SK-N-SH (cell line): ENCODE measurements around the gene RAD21L1. TPM values are rescaled to one million over a fixed set of nuclear protein-coding genes. Genes with fewer than 3 reads are reported as not detected.

Source experiments
- CTCF ChIA-PET: fragments of 300-600, 350-600 bp; formaldehyde crosslinking; extraction: SDS; loops from one replicate; lab custom pipeline; 2021; lab: Yijun Ruan, JAX
- POLR2A ChIA-PET: fragments of 350-600 bp; sonication (Branson Sonifier 250); formaldehyde crosslinking; extraction: SDS; loops from one replicate; lab custom pipeline; 2020; ENCODE audit warnings: antibody characterized with exemption, inconsistent platforms; lab: Yijun Ruan, JAX
- DNase-seq: peaks from one replicate; pipeline ENCODE4 v3.0.0; 2012
- H2AFZ ChIP-seq: fragments of 200-600 bp; sonication (generic); 2 replicates; pipeline ENCODE4 v1.8.1; 2016; ENCODE audit warnings: antibody characterized with exemption, mild to moderate bottlenecking, low read depth
- H3F3A ChIP-seq: fragments of 200-600 bp; sonication (generic); replicated peaks from 2 replicates; pipeline ENCODE3; 2016; ENCODE audit warnings: antibody characterized with exemption, mild to moderate bottlenecking; ENCODE audit not compliant: insufficient read depth
- H3K27ac ChIP-seq, 2 experiments: fragments of 200-500 bp in 1 of 2; fragments of 200-600 bp in 1 of 2; sonication (Bioruptor generic) in 1 of 2; sonication (generic), shearing (Covaris generic) in 1 of 2; 2 replicates each; pipeline versions ENCODE4 v1.5.1 to v1.6.1; 2014 to 2016; ENCODE audit warnings: low read depth in 2 of 2, inconsistent platforms in 1 of 2, low read length in 1 of 2, mild to moderate bottlenecking in 1 of 2, mixed read lengths in 1 of 2
- H3K27me3 ChIP-seq: fragments of 200-600 bp; sonication (generic), shearing (Covaris generic); 2 replicates; pipeline ENCODE4 v1.6.1; 2016; ENCODE audit warnings: mixed run types; ENCODE audit not compliant: insufficient read depth
- H3K36me3 ChIP-seq, 2 experiments: fragments of 200-500 bp in 1 of 2; fragments of 200-600 bp in 1 of 2; sonication (Bioruptor generic) in 1 of 2; sonication (generic) in 1 of 2; replicated peaks in 1 of 2; 2 replicates each; pipeline versions ENCODE3 to v1.5.1; 2014 to 2016; ENCODE audit warnings: low read length in 1 of 2, mild to moderate bottlenecking in 1 of 2; ENCODE audit not compliant: insufficient read depth in 2 of 2, control insufficient read depth in 1 of 2
- H3K4me1 ChIP-seq, 2 experiments: fragments of 200-500 bp in 1 of 2; fragments of 200-600 bp in 1 of 2; sonication (Bioruptor generic) in 1 of 2; sonication (generic), shearing (Covaris generic) in 1 of 2; 2 replicates each; pipeline versions ENCODE4 v1.5.1 to v1.6.1; 2014 to 2016; ENCODE audit warnings: low read depth in 1 of 2, low read length in 1 of 2, mixed run types in 1 of 2; ENCODE audit not compliant: insufficient read depth in 2 of 2, control insufficient read depth in 1 of 2
- H3K4me2 ChIP-seq: fragments of 200-600 bp; sonication (generic), shearing (Covaris generic); 2 replicates; pipeline ENCODE4 v1.6.1; 2017; ENCODE audit warnings: mixed run types
- H3K4me3 ChIP-seq, 2 experiments: fragments of 200-500 bp in 1 of 2; fragments of 200-600 bp in 1 of 2; sonication (Bioruptor generic) in 1 of 2; sonication (generic), shearing (Covaris generic) in 1 of 2; 2 replicates each; pipeline versions ENCODE4 v1.5.1 to v1.8.1; 2014 to 2016; ENCODE audit warnings: low read depth in 2 of 2, inconsistent platforms in 1 of 2, low read length in 1 of 2, mild to moderate bottlenecking in 1 of 2, mixed read lengths in 1 of 2, moderate library complexity in 1 of 2
- H3K79me2 ChIP-seq: fragments of 200-600 bp; sonication (generic); 2 replicates; pipeline ENCODE4 v1.8.1; 2017; ENCODE audit warnings: mild to moderate bottlenecking; ENCODE audit not compliant: insufficient read depth
- H3K9ac ChIP-seq: fragments of 200-600 bp; sonication (generic); 2 replicates; pipeline ENCODE4 v1.6.1; 2017; ENCODE audit warnings: mixed run types
- H3K9me2 ChIP-seq: fragments of 200-600 bp; sonication (generic); 2 replicates; pipeline ENCODE4 v1.6.1; 2017; ENCODE audit warnings: mixed run types
- H3K9me3 ChIP-seq: fragments of 200-600 bp; sonication (generic); 2 replicates; pipeline ENCODE4 v1.6.1; 2017; ENCODE audit warnings: mixed run types, mild to moderate bottlenecking, moderate library complexity
- H4K20me1 ChIP-seq: fragments of 200-600 bp; sonication (generic); 2 replicates; pipeline ENCODE4 v1.6.1; 2017; ENCODE audit warnings: mild to moderate bottlenecking, mixed run types; ENCODE audit not compliant: insufficient read depth
- CHD2 ChIP-seq: fragments of 150-350 bp; IDR thresholded peaks from 2 replicates; pipeline ENCODE4 v1.6.1; 2018; ENCODE audit warnings: low read length; ENCODE audit not compliant: partially characterized antibody
- ELF1 ChIP-seq: IDR thresholded peaks from 2 replicates; pipeline ENCODE4 v1.4.0; 2012
- EP300 ChIP-seq, 2 experiments: IDR thresholded peaks; 2 replicates each; pipeline versions ENCODE4 v1.4.0 to v1.6.1; 2012; ENCODE audit warnings: borderline replicate concordance in 1 of 2, low read depth in 1 of 2, low read length in 1 of 2
- FOSL2 ChIP-seq: IDR thresholded peaks from 2 replicates; pipeline ENCODE4 v1.4.0; 2012; ENCODE audit warnings: low read depth, mild to moderate bottlenecking, moderate library complexity, borderline replicate concordance
- FOXJ3 ChIP-seq: sonication (generic); formaldehyde crosslinking; IDR thresholded peaks from 2 replicates; pipeline ENCODE4 v1.5.1; 2020; ENCODE audit warnings: mild to moderate bottlenecking, missing genetic modification reagents
- FOXM1 ChIP-seq: IDR thresholded peaks from 2 replicates; pipeline ENCODE4 v1.4.0; 2012; ENCODE audit warnings: low read depth, mild to moderate bottlenecking
- GATA2 ChIP-seq: sonication (generic); formaldehyde crosslinking; IDR thresholded peaks from 2 replicates; pipeline ENCODE4 v1.5.0; 2020; ENCODE audit warnings: mild to moderate bottlenecking, missing genetic modification reagents
- MAX ChIP-seq: IDR thresholded peaks from 2 replicates; pipeline ENCODE4 v1.4.0; 2012; ENCODE audit warnings: low read depth
- MXI1 ChIP-seq: IDR thresholded peaks from 2 replicates; pipeline ENCODE4 v1.6.1; 2012; ENCODE audit warnings: mild to moderate bottlenecking, low read depth, low read length, improper control_type of control experiment
- NFIC ChIP-seq: IDR thresholded peaks from 2 replicates; pipeline ENCODE4 v1.4.0; 2012; ENCODE audit warnings: borderline replicate concordance
- NRF1 ChIP-seq: IDR thresholded peaks from 2 replicates; pipeline ENCODE4 v1.6.1; 2012; ENCODE audit warnings: low read depth, mild to moderate bottlenecking, low read length
- PBX3 ChIP-seq: IDR thresholded peaks from 2 replicates; pipeline ENCODE4; 2012
- POLR2AphosphoS5 ChIP-seq: IDR thresholded peaks from 2 replicates; pipeline ENCODE4 v1.6.1; 2012; ENCODE audit warnings: low read depth, low read length
- RAD21 ChIP-seq: IDR thresholded peaks from 2 replicates; pipeline ENCODE4 v1.6.1; 2012; ENCODE audit warnings: mild to moderate bottlenecking, low read length
- RCOR1 ChIP-seq: fragments of 150-350 bp; IDR thresholded peaks from 2 replicates; pipeline ENCODE4 v1.6.1; 2017; ENCODE audit warnings: antibody characterized with exemption, low read length
- RFX5 ChIP-seq: IDR thresholded peaks from 2 replicates; pipeline ENCODE4 v1.6.1; 2012; ENCODE audit warnings: mild to moderate bottlenecking, improper control_type of control experiment, low read length
- RXRA ChIP-seq: IDR thresholded peaks from 2 replicates; pipeline ENCODE4 v1.4.0; 2012; ENCODE audit warnings: low read depth, mild to moderate bottlenecking, borderline replicate concordance
- SIN3A ChIP-seq: IDR thresholded peaks from 2 replicates; pipeline ENCODE4 v1.6.1; 2012; ENCODE audit warnings: low read depth, mild to moderate bottlenecking, low read length, moderate library complexity, borderline replicate concordance
- SMC3 ChIP-seq: IDR thresholded peaks from 2 replicates; pipeline ENCODE4 v1.6.1; 2012; ENCODE audit warnings: low read depth, low read length, improper control_type of control experiment
- TAF1 ChIP-seq: IDR thresholded peaks from 2 replicates; pipeline ENCODE4 v1.6.1; 2012; ENCODE audit warnings: low read depth, mild to moderate bottlenecking, low read length, moderate library complexity, borderline replicate concordance
- TEAD4 ChIP-seq: IDR thresholded peaks from 2 replicates; pipeline ENCODE4 v1.4.0; 2012; ENCODE audit warnings: mild to moderate bottlenecking, borderline replicate concordance; ENCODE audit not compliant: insufficient read depth
- USF1 ChIP-seq: IDR thresholded peaks from 2 replicates; pipeline ENCODE4 v1.4.0; 2012; ENCODE audit warnings: low read depth, borderline replicate concordance
- WGBS: methylation state at CpG from one replicate; pipeline ENCODE4 v1.1.6; 2017; ENCODE audit warnings: low lambda C conversion rate; 5-methylcytosine and 5-hydroxymethylcytosine counted together
- polyA plus RNA-seq, 3 experiments: library from polyadenylated mRNA; depleted of rRNA; stranded (reverse); fragments of >200 nt; gene quantifications; 2 replicates each; pipeline ENCODE4 v1.2.3, GENCODE V29; 2012

The RAD21L1 gene
- polyA plus RNA-seq, 1 of the 3 experiments (the other 2 are of a cell fraction): 0.03 TPM

- POLR2A ChIA-PET: no interaction called here
- Histone ChIP-seq H3K4me1 (peaks cover 0 to 5% of the 10 kb centered on the region in 2 experiments; a peak in 1 of 4 replicates), H3K9ac (no peak overlapping the region)
- TF ChIP-seq FOSL2 (no peak), FOXJ3 (no peak), NRF1 (no peak), TEAD4 (no peak), RAD21 (no peak), MAX (no peak)
- TF ChIP-seq, all 33 proteins: peak for 0
- H3K4me3 ChIP-seq: no peak overlapping the region
- DNase-seq: no peak
- CTCF ChIA-PET: interaction anchor here (2.2 kb wide), 1 partner anchor 14 kb away, joined by 5 read pairs; the partner anchor contains the start of gene SNPH
- H2AFZ ChIP-seq: no peak overlapping the region
- no peak overlapping the region for H3K27ac ChIP-seq
- no peaks in the 10 kb centered on the region for H3K9me3 ChIP-seq
- H3K4me2 ChIP-seq: no peak overlapping the region
- no peaks in the 10 kb centered on the region for H3K36me3 ChIP-seq
- H3K79me2 ChIP-seq: no peaks in the 10 kb centered on the region
- no peaks in the 10 kb centered on the region for H4K20me1 ChIP-seq
- no peaks in the 10 kb centered on the region for H3F3A ChIP-seq
- H3K9me2 ChIP-seq: no peaks in the 10 kb centered on the region
- WGBS: 77% methylated on average over 3 of the region's 3 CpGs
- H3K27me3 ChIP-seq: no peaks in the 10 kb centered on the region
These were observed 26.6 kb downstream of the RAD21L1 start for GRCh38 chr20:1252416-1252815.

- no peaks in the 10 kb centered on the region for H4K20me1 ChIP-seq
- H3K9me3 ChIP-seq: no peaks in the 10 kb centered on the region
- POLR2A ChIA-PET: no interaction called here
- CTCF ChIA-PET: interaction anchor here (1.0 kb wide), 1 partner anchor 12 kb away, joined by 3 read pairs; the partner anchor contains the start of gene SNPH
- H3K4me3 ChIP-seq: no peak overlapping the region
- H3F3A ChIP-seq: no peaks in the 10 kb centered on the region
- 29% methylated on average over 2 of the region's 2 CpGs for WGBS
- H3K27me3 ChIP-seq: no peaks in the 10 kb centered on the region
- peak; percentile 6; the same call in 1 of the 2 replicates for TF ChIP-seq RAD21
- TF ChIP-seq RCOR1: peak; percentile 89
- no peak for TF ChIP-seq FOXJ3
- no peak for TF ChIP-seq TAF1
- peak; percentile 66 for TF ChIP-seq CHD2
- peak in 1 of 2 experiments; percentile 74; a peak in 2 of 4 replicates for TF ChIP-seq EP300 (IDR thresholded peaks at IDR 0.05; ENCODE audit: borderline replicate concordance in 1 of 2, low read depth in 1 of 2, low read length in 1 of 2)
- TF ChIP-seq GATA2: peak; percentile 72
- H3K4me2 ChIP-seq: no peak overlapping the region
- H3K4me1 ChIP-seq: peaks cover 0 to 5% of the 10 kb centered on the region in 2 experiments; a peak in 1 of 4 replicates
- H3K79me2 ChIP-seq: no peaks in the 10 kb centered on the region
- H2AFZ ChIP-seq: no peak overlapping the region
- H3K9ac ChIP-seq: no peak overlapping the region
- H3K36me3 ChIP-seq: no peaks in the 10 kb centered on the region
- H3K27ac ChIP-seq: peak overlapping the region in 1 of 2 experiments; percentile 71; a peak in 2 of 4 replicates
- H3K9me2 ChIP-seq: no peaks in the 10 kb centered on the region
- peak; percentile 44 for DNase-seq
These were observed 28.4 kb downstream of the RAD21L1 start for GRCh38 chr20:1254254-1254653.

- Histone ChIP-seq H4K20me1 (no peaks in the 10 kb centered on the region), H3K27me3 (no peaks in the 10 kb centered on the region), H3K4me2 (no peak overlapping the region), H2AFZ (no peak overlapping the region), H3K4me3 (no peak overlapping the region), H3K36me3 (no peaks in the 10 kb centered on the region), H3K9me3 (no peaks in the 10 kb centered on the region), H3K4me1 (peaks cover 0 to 5% of the 10 kb centered on the region in 2 experiments; a peak in 1 of 4 replicates), H3K9ac (no peak overlapping the region), H3F3A (no peaks in the 10 kb centered on the region), H3K79me2 (no peaks in the 10 kb centered on the region), H3K9me2 (no peaks in the 10 kb centered on the region), H3K27ac (no peak overlapping the region)
- CTCF ChIA-PET: interaction anchor here (0.7 kb wide), 1 partner anchor 248 kb away, joined by 3 read pairs; no protein-coding TSS in a partner anchor
- POLR2A ChIA-PET: no interaction called here
- 91% methylated on average over 2 of the region's 2 CpGs for WGBS
- no peak for DNase-seq
- TF ChIP-seq USF1 (no peak), NFIC (no peak), CHD2 (no peak), POLR2AphosphoS5 (no peak), RFX5 (no peak), RAD21 (no peak), PBX3 (no peak), SIN3A (no peak), SMC3 (no peak), FOXM1 (no peak), EP300 (IDR thresholded peaks at IDR 0.05; ENCODE audit: borderline replicate concordance in 1 of 2, low read depth in 1 of 2, low read length in 1 of 2) (no peak), ELF1 (no peak), RXRA (no peak), MXI1 (no peak)
These were observed 29.8 kb downstream of the RAD21L1 start for GRCh38 chr20:1255675-1256074.
